ENCODE data around the gene HYOU1.
A peak's percentile ranks its signal among the peaks of the same experiment; 100 is the strongest.
"Not testable (repeated sequence)": the region's sequence is repeated elsewhere in the genome, so short reads cannot be mapped to it uniquely, and the experiment has no call there.

HYOU1 gene

DNA sequence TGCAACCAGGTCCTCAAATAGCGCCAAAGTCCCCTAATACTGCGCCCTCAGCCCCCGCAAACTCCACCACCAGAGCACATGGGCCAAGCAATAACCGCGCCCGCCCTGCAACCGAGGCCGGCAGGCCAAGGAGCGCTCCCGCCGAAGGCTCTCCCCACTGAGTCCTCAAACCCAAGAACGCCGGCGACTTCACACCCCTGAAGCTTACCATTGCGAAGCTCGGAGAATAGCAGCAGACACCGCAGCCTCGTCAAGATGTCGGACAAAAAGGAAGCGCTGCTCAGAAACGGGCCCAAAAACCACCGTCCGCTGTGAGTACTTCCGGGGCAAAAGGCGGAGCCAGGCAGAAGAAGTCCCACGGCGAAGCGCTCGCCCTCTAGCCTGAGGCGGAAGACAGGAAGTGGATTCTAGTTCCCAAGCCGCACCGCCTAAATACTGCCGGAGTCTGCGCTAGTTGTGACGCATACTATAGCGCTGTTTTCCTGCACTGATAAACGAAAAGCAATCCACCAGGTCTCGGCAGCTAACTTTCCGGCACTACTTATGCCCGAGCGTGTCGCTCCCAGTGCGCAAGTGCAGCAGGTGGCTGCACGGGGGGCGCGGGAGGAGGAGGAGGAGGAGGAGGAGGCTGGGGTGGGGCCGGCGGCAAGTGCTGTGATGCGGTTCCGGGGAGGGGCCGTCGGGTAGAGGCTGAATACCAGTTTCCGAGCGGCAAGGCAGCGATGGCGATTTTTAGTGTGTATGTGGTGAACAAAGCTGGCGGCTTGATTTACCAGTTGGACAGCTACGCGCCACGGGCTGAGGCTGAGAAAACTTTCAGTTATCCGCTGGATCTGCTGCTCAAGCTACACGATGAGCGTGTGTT is 38.7 kb downstream of the HYOU1 start, which contains the start of the genes RPS25 and TRAPPC4:
RPS25 (minus strand) TSS at position 270 of the 865 bp plus-strand sequence; CDS start at position 211, 59 bp downstream.
TRAPPC4 (plus strand) TSS at position 693 of the 865 bp plus-strand sequence; CDS start at position 723, 30 bp downstream.
- DNase-seq (ENCODE audit: low spot score): peak; percentile 99

- not testable (repeated sequence) for DNase-seq (ENCODE audit: low spot score)
These were observed 39.6 kb downstream of the HYOU1 start for GRCh38 chr11:119017377-119017776.

DNA sequence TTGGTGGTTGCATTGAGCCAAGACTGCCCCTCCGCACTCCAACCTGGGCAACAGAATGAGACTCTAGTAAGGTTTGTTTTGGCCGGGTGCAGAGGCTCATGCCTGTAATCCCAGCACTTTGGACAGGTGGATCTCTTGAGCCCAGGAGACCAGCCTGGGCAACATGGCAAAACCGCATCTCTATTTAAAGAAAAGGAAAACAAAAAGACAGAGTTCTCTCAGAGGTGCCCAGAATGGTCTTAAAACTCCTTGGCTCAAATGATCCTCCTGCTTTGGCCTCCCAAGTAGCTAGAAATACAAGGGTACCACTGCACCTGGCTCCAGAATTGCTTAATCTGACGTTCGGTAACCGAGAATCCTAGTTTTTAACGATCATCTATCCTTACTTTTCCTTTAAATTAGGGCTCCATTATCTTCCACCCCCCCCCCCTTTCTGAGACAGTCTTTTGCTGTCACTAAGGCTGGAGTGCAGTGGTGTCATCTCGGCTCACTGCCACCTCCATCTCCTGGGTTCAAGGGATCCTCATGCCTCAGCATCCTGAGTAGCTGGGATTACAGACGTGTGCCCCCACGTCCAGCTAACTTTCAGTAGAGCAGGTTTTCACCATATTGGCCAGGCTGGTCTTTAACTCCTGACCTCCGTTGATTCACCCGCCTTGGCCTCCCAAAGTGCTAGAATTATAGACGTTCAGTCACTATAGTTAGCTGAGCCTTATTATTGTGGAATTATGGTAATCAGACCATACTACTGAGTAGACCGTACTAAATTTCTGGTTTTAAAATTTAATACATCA is 40.6 kb downstream of the HYOU1 start:
- DNase-seq (ENCODE audit: low spot score): no peak

GRCh38 chr11:119015054-119015611 is 41.9 kb downstream of the HYOU1 start:
- DNase-seq (ENCODE audit: low spot score): no peak

DNA sequence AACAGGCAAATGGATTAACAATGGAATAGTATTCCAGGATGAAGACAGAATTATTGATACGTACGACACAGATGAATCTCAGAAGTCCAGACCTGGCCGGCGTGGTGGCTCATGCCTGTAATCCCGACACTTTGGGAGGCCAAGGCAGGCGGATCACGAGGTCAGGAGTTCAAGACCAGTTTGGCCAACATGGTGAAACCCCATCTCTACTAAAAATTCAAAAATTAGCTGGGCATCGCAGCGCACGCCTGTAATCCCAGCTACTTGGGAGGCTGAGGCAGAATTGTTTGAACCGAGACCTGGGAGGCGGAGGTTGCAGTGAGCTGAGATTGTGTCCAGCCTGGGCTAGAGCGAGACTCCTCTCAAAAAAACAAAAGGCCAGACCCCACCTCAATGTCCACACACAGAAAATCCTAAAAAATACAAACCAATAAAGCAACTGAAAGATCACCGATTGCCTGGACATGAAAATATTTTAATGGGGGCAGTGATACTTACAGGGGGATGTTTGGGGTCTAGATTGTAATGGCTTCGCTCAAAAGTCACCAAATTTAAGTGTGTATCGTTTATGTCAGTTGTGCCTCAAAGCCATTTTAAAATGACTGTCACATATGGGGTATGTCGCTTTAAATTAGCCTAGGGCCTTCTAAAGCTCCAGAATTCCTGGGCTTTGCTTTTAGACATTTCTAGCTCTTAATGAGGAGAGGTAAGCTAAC is 42.6 kb downstream of the HYOU1 start:
- DNase-seq (ENCODE audit: low spot score): no peak

DNA sequence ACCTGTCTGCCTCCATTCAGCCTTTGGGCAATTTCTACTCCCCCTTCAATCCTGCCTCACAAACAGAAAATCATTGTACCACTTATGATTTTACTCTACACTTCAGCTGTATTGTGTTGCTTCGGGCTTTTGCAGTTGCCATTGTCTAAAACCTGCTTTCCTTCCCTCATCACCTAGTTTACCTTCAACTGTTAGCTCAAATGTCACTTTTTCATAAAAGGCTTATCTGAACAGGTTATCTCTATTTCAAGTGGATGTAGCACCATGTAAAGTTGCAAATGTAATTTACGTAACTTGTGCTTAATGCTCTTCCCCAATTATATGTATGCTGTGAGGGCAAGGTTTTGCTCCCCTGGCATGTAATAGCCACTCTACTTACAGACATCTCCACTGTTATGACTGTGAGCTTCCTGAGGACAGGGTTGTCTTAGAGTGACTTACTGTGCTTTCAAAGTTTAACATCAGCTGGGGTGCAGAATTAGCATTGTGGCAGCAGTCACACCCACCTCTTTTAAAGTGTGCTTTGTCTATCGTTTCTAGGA is 44.3 kb downstream of the HYOU1 start:
- DNase-seq (ENCODE audit: low spot score): no peak

DNA sequence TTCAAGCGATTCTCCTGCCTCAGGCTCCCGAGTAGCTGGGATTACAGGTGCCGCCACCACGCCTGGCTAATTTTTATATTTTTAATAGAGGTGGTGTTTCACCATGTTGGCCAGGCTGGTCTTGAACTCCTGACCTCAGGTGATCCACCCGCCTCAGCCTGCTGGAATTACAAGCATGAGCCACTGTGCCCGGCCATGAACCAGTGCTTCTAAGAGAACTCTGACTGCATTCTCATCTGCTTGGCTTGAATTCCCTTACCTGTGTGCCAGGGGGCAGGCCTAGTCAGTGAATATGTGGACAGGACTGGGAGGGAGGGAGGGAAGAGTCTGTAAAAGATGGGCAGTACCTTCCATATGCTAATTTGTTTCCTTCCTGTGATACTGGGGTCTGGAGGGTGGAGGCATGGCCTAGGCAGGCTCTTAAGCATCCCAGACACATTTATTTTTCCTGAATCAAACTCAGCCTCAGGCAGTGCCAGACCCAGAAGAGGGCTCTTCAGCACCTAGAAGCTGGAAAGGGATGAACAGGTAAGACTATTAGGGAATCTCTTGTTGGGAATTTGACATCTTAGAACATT is 45.4 kb downstream of the HYOU1 start:
- no peak for DNase-seq (ENCODE audit: low spot score)

DNA sequence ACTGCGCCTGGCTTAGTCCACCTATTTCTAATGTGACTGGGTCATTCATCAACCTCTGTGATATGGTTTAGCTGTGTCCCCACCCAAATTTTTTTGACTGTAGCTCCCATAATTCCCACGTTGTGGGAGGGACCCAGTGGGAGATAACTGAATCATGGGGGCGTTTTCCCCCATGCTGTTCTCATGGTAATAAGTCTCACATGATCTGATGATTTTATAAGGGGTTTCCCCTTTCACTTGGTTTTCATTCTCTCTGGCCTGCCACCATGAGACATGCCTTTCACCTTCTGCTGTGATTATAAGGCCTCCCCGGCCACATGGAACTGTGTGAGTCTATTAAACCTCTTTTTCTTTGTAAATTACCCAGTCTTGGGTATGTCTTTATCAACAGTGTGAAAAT is 50.3 kb downstream of the HYOU1 start:
- DNase-seq (ENCODE audit: low spot score): no peak

DNA sequence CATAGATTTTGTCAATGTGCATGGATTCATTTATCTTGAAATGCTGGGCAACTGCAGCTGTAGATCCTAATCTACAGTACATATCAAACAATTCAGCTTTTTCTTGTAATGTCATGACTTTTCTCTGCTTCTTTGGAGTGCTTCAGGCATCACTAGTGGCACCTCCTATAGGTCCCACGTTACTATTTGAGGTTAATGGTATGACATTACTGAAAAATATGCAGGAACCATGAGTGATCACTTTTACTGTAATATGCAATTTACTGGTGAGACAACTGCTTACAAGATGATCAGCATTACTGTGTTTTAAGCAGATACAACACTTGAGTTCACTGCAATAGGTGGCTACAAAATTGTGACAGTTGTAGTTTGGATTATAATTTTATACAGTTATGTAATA is 56.1 kb downstream of the HYOU1 start:
- DNase-seq (ENCODE audit: low spot score): no peak

GRCh38 chr11:118998822-118999221 is 58.2 kb downstream of the HYOU1 start:
- DNase-seq (ENCODE audit: low spot score): no peak

DNA sequence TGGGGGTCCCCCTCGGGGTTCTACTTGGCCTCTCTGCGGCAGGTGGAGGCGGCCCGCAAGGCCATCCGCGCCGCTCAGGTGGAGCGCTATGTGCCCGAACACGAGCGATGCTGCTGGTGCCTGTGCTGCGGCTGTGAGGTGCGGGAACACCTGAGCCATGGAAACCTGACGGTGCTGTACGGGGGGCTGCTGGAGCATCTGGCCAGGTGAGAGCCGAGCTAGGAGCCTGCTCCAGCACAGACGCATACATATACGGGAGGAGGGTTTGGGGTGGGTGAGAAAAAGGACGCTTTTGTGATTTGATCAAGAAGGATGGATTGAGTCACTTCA is 58.7 kb downstream of the HYOU1 start:
- no peak for DNase-seq (ENCODE audit: low spot score)

GRCh38 chr11:118997627-118998387 is 59.2 kb downstream of the HYOU1 start, which contains the start of gene CENATAC:
Gene CENATAC (plus strand): TSS chr11:118998138. CDS start chr11:118998198, 60 bp downstream.
- DNase-seq (ENCODE audit: low spot score): peak; percentile 95

- DNase-seq (ENCODE audit: low spot score): peak; percentile 22
These were observed 59.9 kb downstream of the HYOU1 start for GRCh38 chr11:118996926-118997626.

Data from Ammon's horn (tissue), 1 donor.